Epidermal melanocyte (primary cell): Measurements from ENCODE around the gene RPL3.

Experiments used
- DNase-seq: peaks from one replicate; pipeline ENCODE4 v3.0.0; 2011; ENCODE audit warnings: low spot score; ENCODE audit not compliant: insufficient read length

RPL3 gene

GRCh38 chr22:39283322-39284141 is 35.9 kb downstream of the RPL3 start:
- no peak for DNase-seq

GRCh38 chr22:39282645-39283321 is 36.6 kb downstream of the RPL3 start:
- DNase-seq = no peak

DNA sequence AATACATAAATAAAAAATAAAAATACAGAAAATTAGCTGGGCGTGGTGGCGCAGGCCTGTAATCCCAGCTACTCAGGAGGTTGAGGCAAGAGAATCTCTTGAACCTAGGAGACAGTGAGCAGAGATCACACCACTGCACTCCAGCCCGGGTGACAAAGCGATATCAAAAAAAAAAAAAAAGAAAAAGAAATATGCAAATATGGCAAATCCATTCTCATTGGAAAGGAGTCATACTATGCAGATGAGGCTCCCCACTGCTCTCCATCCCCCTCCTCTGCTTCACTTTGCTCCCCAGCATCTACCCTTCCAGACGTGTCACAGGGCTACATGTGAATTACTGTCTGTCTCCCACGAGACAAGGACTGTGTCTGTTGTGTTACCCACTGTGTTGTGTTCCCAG is 38.3 kb downstream of the RPL3 start:
- no peak for DNase-seq

GRCh38 chr22:39280250-39280649 is 39.2 kb downstream of the RPL3 start:
- no peak for DNase-seq

DNA sequence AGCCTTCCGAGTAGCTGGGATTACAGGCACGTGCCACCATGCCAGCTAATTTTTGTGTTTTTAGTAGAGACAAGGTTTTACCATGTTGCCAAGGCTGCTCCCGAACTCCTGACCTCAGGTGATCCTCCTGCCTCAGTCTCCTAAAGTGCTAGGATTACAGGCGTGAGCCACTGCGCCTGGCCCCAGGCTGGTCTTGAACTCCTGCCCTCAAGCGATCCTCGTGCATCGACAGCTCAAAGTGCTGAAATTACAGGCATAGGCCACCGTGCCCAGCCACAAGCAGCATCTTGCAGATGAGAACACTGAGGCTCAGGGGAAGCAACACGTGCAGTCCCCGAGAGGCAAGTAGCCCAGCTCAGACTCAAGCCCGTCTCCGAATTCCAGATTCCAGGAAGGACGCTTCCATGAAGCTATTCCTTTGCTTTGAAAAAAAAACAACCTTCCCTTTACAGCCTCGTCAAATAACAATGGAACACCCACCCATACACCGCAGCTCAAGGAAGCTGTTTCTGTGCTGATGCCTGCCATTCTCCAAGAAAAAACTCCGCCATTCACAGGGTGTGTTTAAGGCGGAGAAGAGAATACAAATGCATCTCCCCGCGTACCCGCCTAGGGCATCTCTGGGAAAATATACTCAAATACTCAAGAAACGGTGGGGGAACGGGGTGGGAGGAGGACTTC is 40.1 kb downstream of the RPL3 start:
- DNase-seq = no peak

GRCh38 chr22:39278040-39278439 is 41.4 kb downstream of the RPL3 start:
- DNase-seq = no peak

DNA sequence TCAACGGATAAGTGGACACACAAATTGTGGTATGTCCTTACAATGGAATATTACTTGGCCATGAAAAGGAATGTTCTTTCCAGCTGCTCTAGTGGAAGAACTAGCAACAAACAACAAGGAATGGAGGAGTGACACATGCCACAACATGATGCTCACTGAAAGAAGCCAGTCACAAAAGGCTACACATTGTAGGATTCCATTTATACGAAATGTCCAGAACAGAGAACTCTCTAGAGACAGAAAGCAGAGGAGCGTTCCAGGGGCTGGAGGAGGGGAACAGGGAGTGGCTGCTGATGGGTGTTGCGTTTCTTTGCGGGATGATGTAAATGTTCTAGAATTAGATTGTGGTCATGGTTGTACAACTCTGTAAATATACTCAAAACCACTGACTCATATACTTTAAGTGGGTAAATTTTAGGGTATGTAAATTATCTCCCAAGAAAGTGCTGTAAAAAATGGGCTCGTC is 42.2 kb downstream of the RPL3 start:
- DNase-seq = no peak

- no peak for DNase-seq
Observed at GRCh38 chr22:39276440-39277141, 42.8 kb downstream of the RPL3 start.

- DNase-seq = no peak
Observed at GRCh38 chr22:39275814-39276439, 43.5 kb downstream of the RPL3 start.

DNA sequence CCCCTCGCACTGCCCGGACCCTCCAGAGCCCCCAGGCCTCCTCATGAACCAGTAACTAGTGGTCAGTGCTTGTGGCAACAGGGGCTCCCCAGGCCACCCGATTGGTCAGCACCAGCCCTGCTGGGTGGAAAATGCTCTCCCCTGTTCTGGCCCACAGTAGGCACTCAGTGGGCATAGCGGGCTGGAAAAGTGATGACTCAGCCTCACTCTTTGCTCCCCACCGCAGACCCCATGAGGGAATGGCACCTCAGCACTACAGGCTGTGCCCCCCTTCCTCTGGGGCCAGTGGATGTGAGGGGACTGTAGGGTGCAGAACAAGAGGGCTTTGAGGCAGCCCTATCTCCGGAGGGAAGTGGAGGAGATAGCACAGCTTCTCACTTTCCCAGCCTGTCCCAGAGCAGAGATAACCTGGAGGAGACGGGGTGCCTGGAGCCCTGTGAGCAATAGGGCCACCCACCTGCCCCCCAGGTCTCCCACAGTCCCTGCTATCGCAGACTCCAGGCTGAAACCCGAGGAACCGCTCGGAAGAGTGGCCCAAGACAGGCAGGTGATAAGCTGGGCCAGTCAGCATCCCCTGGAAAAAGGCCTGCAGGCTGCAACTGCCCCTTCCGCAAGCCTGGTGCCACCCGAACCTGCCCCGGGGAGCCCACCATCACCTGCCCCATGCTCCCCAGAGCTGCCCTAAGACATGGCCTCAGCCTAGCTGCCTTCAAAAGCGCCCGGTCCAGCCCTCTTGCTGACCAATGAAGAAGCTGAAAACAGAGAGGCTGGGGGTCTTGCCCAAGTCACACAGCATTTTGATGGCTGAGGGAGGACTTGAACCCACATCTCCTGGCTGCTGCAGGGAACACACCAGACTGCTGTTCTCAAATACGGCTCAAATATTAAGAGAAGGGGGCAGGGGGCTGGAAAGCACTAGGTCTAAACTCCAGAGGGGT is 45.2 kb downstream of the RPL3 start:
- DNase-seq = no peak

GRCh38 chr22:39270792-39271191 is 48.6 kb downstream of the RPL3 start:
- no peak for DNase-seq

DNA sequence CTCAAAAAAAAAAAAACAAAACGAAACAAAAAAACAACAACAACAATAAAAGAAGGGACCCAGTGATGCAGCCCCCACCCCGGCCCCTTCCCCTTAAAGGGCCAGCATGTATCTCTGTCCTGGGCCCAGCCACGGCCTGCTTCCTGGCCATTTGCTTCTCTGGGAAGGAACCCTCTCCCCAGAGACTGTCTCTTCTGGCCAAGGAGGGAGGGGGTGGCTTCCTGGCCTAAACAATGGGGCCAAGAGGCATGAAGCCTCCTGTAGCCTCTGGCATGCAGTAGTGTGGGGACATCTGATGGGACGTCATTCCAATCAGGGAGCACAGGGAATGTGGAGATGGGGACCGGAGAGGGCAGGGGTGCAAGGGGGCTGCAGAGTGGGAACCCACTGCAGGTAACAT is 49.1 kb downstream of the RPL3 start:
- no peak for DNase-seq

DNA sequence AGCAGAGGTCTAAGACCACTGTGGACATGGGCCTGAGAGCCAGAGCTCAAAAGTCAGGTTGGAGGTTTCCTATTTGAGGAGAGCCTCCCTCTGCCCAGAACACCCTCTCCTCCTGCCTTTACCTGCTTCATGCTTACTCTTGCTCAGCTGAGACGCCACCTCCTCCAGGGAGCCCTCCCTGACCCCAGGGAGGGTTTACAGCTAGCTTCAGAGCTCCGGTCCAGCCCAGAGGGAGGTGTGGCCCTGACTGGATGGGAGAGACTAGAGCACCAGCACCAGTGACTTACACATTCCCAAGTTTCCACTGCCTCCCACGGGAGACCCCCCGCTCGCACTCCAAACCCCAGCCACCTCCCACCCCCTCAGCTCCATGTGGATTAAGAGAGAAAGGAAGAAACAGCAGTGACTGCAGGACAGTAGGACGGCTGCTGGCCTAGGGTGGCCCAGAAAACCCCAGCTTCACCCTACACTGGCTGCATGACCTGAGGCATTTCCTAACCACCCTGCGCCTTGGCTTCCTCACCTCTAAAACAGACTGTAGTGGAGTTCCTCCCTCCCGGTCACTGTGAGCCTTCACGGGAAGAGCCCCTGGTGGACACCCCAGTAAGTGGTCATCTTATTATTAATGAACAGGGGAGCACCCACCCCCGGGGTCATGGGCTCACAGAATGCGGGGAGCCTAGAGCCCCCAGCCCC is 50.2 kb downstream of the RPL3 start:
- DNase-seq = no peak

DNA sequence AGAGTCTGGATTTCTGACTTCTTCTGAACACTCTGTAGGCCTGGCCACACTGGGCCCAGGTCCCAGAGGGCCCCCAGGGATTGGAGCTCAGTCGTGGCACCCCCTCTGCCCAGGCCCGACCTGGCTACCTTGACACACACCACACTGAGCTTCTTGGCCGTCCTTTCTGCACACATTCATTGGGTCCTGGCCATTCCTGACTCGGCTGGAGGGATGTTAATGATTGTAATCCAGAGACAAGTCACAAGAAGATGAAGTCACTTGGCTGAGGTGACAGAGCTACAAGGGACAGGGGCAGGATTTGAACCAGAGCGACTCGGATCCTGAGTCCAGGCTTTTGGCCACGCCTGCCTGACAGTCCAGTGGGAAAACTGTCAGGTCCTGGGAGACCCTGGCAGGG is 50.8 kb downstream of the RPL3 start:
- DNase-seq = no peak

- DNase-seq = no peak
Observed at GRCh38 chr22:39267974-39268373, 51.4 kb downstream of the RPL3 start.

- DNase-seq = no peak
Observed at GRCh38 chr22:39266398-39267030, 52.9 kb downstream of the RPL3 start.

GRCh38 chr22:39265143-39265886 is 54.1 kb downstream of the RPL3 start:
- no peak for DNase-seq

GRCh38 chr22:39264349-39265038 is 54.9 kb downstream of the RPL3 start:
- DNase-seq = no peak
